Panc1 (cell line): ENCODE measurements around the gene SLC1A2. TPM values are rescaled to one million over a fixed set of nuclear protein-coding genes. Genes with fewer than 3 reads are reported as not detected.

Source experiments
- ATAC-seq: fragments of 200-7000 bp; cut with Tn5 transposase; 2 replicates; pipeline ENCODE4 v1.9.1; 2020; ENCODE audit warnings: mild to moderate bottlenecking, moderate library complexity
- BruUV-seq: library from RNA; stranded (reverse); fragments of 400-500 nt; replicated peaks from 2 replicates; lab custom pipeline; 2021; lab: Mats Ljungman, UMichigan
- CTCF ChIA-PET: fragments of 300-600 bp; sonication (Branson Sonifier 250); formaldehyde crosslinking; loops from one replicate; lab custom pipeline; 2022; ENCODE audit warnings: antibody characterized with exemption; lab: Charles Lee
- POLR2A ChIA-PET: fragments of 300-600 bp; sonication (Branson Sonifier 250); formaldehyde crosslinking; loops from one replicate; lab custom pipeline; 2022; ENCODE audit warnings: antibody characterized with exemption; lab: Charles Lee
- DNase-seq: peaks from one replicate; pipeline ENCODE4 v3.0.0-alpha.2; 2010; ENCODE audit warnings: low read depth, low spot score
- H3K27ac ChIP-seq: 2 replicates; pipeline ENCODE4 v1.5.1; 2011; ENCODE audit warnings: mild to moderate bottlenecking, low read length, inconsistent platforms
- H3K27me3 ChIP-seq: fragments of 200-500 bp; sonication (Bioruptor generic); 2 replicates; pipeline ENCODE4 v1.6.0; 2014; ENCODE audit warnings: low read length, inconsistent platforms; ENCODE audit not compliant: control insufficient read depth, insufficient read depth
- H3K36me3 ChIP-seq: fragments of 200-500 bp; sonication (Bioruptor generic); 2 replicates; pipeline ENCODE4 v1.5.1; 2014; ENCODE audit warnings: inconsistent platforms, mild to moderate bottlenecking, low read length, moderate library complexity; ENCODE audit not compliant: control insufficient read depth, insufficient read depth
- H3K4me1 ChIP-seq: 2 replicates; pipeline ENCODE4 v1.5.1; 2011; ENCODE audit warnings: inconsistent platforms, mild to moderate bottlenecking, low read length, moderate library complexity; ENCODE audit not compliant: control insufficient read depth, insufficient read depth
- H3K4me3 ChIP-seq, 2 experiments: 2 replicates each; pipeline ENCODE4 v1.5.1; 2011 to 2012; ENCODE audit warnings: low read depth in 2 of 2, low read length in 2 of 2, mild to moderate bottlenecking in 2 of 2, inconsistent platforms in 1 of 2, moderate library complexity in 1 of 2
- H3K9me3 ChIP-seq: fragments of 200-500 bp; sonication (Bioruptor generic); 2 replicates; pipeline ENCODE4 v1.5.1; 2014; ENCODE audit warnings: low read depth, mild to moderate bottlenecking, inconsistent platforms, low read length, moderate library complexity; ENCODE audit not compliant: control insufficient read depth, insufficient read depth
- POLR2AphosphoS5 ChIP-seq: IDR thresholded peaks from 2 replicates; pipeline ENCODE4 v1.6.1; 2012; ENCODE audit warnings: mild to moderate bottlenecking, low read depth, low read length, moderate library complexity
- SIN3A ChIP-seq: IDR thresholded peaks from 2 replicates; pipeline ENCODE4 v1.6.1; 2012; ENCODE audit warnings: low read depth, mild to moderate bottlenecking, low read length, moderate library complexity, borderline replicate concordance; ENCODE audit not compliant: insufficient read depth
- TCF7L2 ChIP-seq: IDR thresholded peaks from 2 replicates; pipeline ENCODE4 v1.6.1; 2011; ENCODE audit warnings: mild to moderate bottlenecking, low read depth, low read length, inconsistent platforms
- in situ Hi-C: cut with HindIII; loops from 2 replicates; pipeline ENCODE4 v1.10.0; 2016; ENCODE audit warnings: low sequenced_read_pairs, low pct_unique_long_range_greater_than_20kb
- intact Hi-C: fragments of 100-400 bp; cut with micrococcal nuclease; formaldehyde crosslinking; loops from one replicate; pipeline ENCODE4 v1.10.0; 2022; ENCODE audit not compliant: unreplicated experiment
- total RNA-seq: library from RNA; stranded (reverse); gene quantifications from one replicate; pipeline ENCODE4 v1.2.1, GENCODE V29; 2021; ENCODE audit not compliant: unreplicated experiment
- TF ChIP-seq, protein P1 (sequence below), 2 experiments: IDR thresholded peaks; 2 replicates each; pipeline ENCODE4 v1.6.1; 2011 to 2012; ENCODE audit warnings: low read depth in 2 of 2, control low read depth in 1 of 2, low read length in 1 of 2, mild to moderate bottlenecking in 1 of 2, moderate library complexity in 1 of 2; ENCODE audit not compliant: insufficient read depth in 1 of 2
- TF ChIP-seq, protein P2 (sequence below): fragments of 450-650 bp; IDR thresholded peaks from 2 replicates; pipeline ENCODE4 v1.5.1; 2017; ENCODE audit warnings: mild to moderate bottlenecking

Gene SLC1A2
- total RNA-seq, 1 experiment from 2014 or later = 0.21 TPM

DNA sequence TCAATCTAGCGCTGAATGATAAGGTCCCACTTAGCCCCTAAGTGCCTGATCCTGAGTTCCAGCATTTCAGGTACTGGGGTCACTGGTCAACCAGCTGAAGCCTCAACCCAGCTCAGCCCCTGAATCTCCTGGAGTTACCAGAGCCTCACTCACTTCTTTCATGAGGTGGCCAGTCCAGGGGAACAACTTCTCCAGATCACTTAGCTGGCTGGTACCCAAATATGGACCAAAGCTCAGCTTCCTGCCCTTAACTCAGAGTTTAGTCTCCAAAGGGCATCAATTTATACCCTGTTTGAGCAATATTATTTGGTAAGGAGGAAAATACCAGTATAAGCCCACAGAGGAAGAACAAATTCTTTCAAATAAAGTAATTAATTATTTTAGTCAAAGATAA is 105.6 kb downstream of the SLC1A2 start:
- CTCF ChIA-PET = no interaction called here

DNA sequence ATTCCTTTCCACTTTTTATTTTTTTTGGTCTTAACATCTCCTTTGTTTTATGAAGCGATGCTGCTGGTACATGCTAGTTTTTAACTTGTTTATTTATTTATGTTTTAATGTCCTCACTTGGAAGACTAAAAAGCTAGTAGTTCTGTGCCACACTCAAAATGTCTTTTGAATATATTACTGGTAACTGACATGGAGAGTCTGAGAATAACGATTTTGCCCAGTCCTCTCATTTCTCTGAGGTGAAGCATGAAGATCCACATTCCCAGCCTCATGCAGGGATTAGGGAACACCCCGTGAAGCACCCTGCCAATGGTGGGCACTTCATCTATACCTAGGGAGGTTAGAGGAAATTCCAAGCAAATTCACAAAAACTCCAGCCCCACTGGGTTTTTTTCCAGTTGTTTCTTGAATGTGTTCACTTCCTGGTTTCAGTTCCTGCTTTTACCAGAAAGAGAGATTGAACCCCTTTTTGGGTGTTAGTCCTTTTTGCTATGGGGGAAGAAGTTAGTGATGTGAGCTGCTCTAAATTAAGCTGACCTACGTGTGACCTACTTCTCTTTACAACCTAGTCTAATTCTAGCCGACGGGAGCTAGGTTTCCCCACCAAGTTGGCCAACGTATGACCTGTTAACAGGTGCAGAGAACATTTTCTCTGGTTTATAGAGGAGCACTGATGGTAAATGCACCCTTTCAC is 106.1 kb downstream of the SLC1A2 start:
- H3K27ac ChIP-seq = no peak overlapping the region
- H3K4me3 ChIP-seq = no peak overlapping the region
- H3K4me1 ChIP-seq = no peaks in the 10 kb centered on the region
- H3K27me3 ChIP-seq = no peaks in the 10 kb centered on the region
- intact Hi-C loops = no loop called here
- no peaks in the 10 kb centered on the region for H3K36me3 ChIP-seq
- ChIA-PET POLR2A (interaction anchor here (1.2 kb wide), 1 partner anchor 42 kb away, joined by 3 read pairs; no protein-coding TSS in a partner anchor), CTCF (no interaction called here)
- TF ChIP-seq SIN3A = no peak
- TF ChIP-seq, protein P1, sequence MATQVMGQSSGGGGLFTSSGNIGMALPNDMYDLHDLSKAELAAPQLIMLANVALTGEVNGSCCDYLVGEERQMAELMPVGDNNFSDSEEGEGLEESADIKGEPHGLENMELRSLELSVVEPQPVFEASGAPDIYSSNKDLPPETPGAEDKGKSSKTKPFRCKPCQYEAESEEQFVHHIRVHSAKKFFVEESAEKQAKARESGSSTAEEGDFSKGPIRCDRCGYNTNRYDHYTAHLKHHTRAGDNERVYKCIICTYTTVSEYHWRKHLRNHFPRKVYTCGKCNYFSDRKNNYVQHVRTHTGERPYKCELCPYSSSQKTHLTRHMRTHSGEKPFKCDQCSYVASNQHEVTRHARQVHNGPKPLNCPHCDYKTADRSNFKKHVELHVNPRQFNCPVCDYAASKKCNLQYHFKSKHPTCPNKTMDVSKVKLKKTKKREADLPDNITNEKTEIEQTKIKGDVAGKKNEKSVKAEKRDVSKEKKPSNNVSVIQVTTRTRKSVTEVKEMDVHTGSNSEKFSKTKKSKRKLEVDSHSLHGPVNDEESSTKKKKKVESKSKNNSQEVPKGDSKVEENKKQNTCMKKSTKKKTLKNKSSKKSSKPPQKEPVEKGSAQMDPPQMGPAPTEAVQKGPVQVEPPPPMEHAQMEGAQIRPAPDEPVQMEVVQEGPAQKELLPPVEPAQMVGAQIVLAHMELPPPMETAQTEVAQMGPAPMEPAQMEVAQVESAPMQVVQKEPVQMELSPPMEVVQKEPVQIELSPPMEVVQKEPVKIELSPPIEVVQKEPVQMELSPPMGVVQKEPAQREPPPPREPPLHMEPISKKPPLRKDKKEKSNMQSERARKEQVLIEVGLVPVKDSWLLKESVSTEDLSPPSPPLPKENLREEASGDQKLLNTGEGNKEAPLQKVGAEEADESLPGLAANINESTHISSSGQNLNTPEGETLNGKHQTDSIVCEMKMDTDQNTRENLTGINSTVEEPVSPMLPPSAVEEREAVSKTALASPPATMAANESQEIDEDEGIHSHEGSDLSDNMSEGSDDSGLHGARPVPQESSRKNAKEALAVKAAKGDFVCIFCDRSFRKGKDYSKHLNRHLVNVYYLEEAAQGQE (IDR thresholded peaks at IDR 0.05; ENCODE audit: insufficient read depth in 1 of 2, low read depth in 2 of 2, low read length in 1 of 2) = no peak
- TF ChIP-seq, protein P2, sequence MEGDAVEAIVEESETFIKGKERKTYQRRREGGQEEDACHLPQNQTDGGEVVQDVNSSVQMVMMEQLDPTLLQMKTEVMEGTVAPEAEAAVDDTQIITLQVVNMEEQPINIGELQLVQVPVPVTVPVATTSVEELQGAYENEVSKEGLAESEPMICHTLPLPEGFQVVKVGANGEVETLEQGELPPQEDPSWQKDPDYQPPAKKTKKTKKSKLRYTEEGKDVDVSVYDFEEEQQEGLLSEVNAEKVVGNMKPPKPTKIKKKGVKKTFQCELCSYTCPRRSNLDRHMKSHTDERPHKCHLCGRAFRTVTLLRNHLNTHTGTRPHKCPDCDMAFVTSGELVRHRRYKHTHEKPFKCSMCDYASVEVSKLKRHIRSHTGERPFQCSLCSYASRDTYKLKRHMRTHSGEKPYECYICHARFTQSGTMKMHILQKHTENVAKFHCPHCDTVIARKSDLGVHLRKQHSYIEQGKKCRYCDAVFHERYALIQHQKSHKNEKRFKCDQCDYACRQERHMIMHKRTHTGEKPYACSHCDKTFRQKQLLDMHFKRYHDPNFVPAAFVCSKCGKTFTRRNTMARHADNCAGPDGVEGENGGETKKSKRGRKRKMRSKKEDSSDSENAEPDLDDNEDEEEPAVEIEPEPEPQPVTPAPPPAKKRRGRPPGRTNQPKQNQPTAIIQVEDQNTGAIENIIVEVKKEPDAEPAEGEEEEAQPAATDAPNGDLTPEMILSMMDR = no peak
- no peak for TF ChIP-seq POLR2AphosphoS5
- TF ChIP-seq TCF7L2 = no peak
- no TSS peak for BruUV-seq
- DNase-seq = no peak
- in situ Hi-C loops = no loop called here
- H3K9me3 ChIP-seq = no peaks in the 10 kb centered on the region
- no peak for ATAC-seq

More for the DNA sequence above, 105.6 kb downstream of the SLC1A2 start:
- in situ Hi-C loops = no loop called here
- Histone ChIP-seq H3K27ac (no peak overlapping the region), H3K27me3 (no peaks in the 10 kb centered on the region), H3K36me3 (no peaks in the 10 kb centered on the region), H3K4me3 (no peak overlapping the region), H3K4me1 (no peaks in the 10 kb centered on the region), H3K9me3 (no peaks in the 10 kb centered on the region)
- POLR2A ChIA-PET = interaction anchor here (1.2 kb wide), 1 partner anchor 42 kb away, joined by 3 read pairs; no protein-coding TSS in a partner anchor
- BruUV-seq = no TSS peak
- DNase-seq = no peak
- ATAC-seq = no peak
- TF ChIP-seq POLR2AphosphoS5 (no peak), TCF7L2 (no peak), SIN3A (no peak)
- TF ChIP-seq, protein P2 = no peak
- TF ChIP-seq, protein P1 (IDR thresholded peaks at IDR 0.05; ENCODE audit: insufficient read depth in 1 of 2, low read depth in 2 of 2, low read length in 1 of 2) = no peak
- intact Hi-C loops = no loop called here
